ENCODE measurements around the gene QRICH2. TPM values are rescaled to one million over a fixed set of nuclear protein-coding genes. Genes with fewer than 3 reads are reported as not detected.
"Not testable (repeated sequence)": the region's sequence is repeated elsewhere in the genome, so short reads cannot be mapped to it uniquely, and the experiment has no call there.

Gene QRICH2
- total and polyA plus RNA-seq, 2 experiments from 2014 or later = 5.0 to 6.8 TPM

DNA sequence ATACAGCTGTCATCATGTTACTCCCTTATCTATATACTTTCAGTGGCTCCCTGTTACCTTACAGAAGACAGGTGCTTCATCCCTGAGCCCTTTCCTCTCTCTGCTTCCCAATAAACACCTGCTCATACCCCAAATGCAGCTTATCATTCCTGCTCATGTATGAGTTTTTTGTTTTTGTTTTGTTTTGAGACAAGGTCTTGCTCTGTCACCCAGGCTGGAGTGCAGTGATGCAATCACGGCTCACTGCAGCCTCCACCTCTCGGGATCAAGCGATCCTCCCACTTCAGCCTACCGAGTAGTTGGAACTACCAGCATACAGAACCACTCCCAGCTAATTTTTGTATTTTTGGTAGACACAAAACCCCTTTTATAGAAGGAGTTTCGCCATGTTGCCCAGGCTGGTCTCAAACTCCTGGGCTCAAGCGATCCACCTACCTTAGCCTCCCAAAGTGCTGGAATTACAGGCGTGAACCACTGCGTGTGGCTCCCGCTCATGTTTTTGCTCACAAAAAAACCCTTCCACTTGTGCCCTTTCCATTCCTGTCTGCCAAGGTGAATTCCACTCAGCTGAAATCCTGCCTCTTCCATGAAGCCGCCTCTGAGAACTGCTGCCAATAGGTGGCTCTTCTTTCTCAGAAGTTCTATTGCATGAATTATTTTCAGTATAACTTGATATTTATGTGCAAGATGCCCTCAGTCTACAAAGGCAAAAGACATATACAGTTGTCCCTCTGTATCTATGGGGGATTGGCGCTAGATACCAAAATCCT, 59.9 kb downstream of the QRICH2 start:
- no peak for DNase-seq (ENCODE audit: low read depth in 1 of 2, low spot score in 1 of 2)
- no peaks in the 10 kb centered on the region for H3K27me3 ChIP-seq
- no peak overlapping the region for H3K27ac ChIP-seq
- no peaks in the 10 kb centered on the region for H3K36me3 ChIP-seq
- no peaks in the 10 kb centered on the region for H3K9me3 ChIP-seq (ENCODE audit: low read depth)
- H3K4me3 ChIP-seq = no peak overlapping the region
- H3K4me1 ChIP-seq (ENCODE audit: low read depth) = peaks cover 14% of the 10 kb centered on the region
- TF ChIP-seq, protein P1, sequence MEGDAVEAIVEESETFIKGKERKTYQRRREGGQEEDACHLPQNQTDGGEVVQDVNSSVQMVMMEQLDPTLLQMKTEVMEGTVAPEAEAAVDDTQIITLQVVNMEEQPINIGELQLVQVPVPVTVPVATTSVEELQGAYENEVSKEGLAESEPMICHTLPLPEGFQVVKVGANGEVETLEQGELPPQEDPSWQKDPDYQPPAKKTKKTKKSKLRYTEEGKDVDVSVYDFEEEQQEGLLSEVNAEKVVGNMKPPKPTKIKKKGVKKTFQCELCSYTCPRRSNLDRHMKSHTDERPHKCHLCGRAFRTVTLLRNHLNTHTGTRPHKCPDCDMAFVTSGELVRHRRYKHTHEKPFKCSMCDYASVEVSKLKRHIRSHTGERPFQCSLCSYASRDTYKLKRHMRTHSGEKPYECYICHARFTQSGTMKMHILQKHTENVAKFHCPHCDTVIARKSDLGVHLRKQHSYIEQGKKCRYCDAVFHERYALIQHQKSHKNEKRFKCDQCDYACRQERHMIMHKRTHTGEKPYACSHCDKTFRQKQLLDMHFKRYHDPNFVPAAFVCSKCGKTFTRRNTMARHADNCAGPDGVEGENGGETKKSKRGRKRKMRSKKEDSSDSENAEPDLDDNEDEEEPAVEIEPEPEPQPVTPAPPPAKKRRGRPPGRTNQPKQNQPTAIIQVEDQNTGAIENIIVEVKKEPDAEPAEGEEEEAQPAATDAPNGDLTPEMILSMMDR (IDR thresholded peaks at IDR 0.05; ENCODE audit: low read depth, low read length) = peak; percentile 27

DNA sequence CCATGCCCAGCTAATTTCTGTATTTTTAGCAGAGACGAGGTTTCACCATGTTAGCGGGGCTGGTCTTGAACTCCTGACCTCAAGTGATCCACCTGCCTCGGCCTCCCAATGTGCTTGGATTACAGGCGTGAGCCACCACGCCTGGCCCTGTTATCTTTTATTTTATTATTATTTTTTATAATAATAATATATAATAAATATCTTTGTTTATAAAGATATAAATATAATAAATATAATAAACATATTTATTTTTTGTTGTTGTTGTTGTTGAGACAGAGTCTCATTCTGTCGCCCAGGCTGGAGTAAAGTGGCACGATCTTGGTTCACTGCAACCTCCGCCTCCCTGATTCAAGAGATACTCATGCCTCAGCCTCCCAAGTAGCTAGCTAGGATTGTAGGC, 60.8 kb downstream of the QRICH2 start:
- Histone ChIP-seq H3K4me3 (no peak overlapping the region), H3K9me3 (ENCODE audit: low read depth) (no peaks in the 10 kb centered on the region), H3K4me1 (ENCODE audit: low read depth) (peaks cover 14% of the 10 kb centered on the region), H3K27ac (no peak overlapping the region), H3K36me3 (no peaks in the 10 kb centered on the region), H3K27me3 (no peaks in the 10 kb centered on the region)
- TF ChIP-seq, protein P1 (IDR thresholded peaks at IDR 0.05; ENCODE audit: low read depth, low read length) = no peak
- no peak for DNase-seq (ENCODE audit: low read depth in 1 of 2, low spot score in 1 of 2)

DNA sequence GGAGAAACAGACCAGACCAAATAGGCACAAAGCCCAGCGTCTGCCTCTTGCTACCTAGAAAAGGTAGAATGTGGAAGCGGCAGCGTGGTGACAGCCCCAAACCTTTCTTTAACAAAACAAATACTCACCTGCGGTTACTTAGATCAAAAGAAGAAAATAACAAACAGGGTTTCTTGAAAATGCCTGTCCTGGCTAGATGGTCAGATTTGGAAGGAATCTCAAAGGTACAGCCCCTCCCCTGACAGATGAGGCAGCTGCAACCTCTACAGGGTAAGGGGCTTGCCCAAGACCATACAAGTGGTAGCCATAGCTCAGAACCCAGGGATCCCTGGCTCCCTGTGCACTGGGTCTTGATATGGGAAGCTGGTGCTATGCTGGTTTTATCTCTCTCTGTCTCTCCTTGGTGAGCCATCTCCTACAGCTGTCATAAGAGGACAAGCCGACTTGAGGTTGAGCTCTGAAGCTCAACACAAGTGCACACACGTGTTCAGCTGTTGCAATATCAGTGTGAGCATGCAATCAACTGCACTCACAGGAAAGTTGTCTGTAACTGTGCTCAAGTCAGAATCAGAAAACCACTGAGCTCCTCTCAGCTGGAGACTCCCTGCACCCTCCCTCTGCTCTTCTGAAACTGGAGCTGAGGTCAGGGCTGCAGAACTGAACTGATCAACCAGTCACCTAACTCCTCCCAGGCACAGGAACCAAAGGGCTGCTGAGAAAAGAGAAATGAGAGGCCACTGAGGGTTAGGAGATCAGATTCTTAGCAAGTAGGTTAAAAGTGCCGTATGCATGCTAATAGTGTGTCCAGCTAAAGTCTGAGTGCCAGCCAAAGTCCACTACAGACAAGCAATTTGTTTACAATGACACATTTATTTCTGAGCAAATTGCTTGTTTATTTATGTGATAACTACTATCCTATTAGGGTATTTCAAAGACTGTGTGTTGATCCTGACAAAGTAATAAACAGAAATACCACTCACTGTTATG, 61.7 kb downstream of the QRICH2 start:
- Histone ChIP-seq H3K27ac (peak overlapping the region; percentile 14), H3K27me3 (no peaks in the 10 kb centered on the region), H3K36me3 (no peaks in the 10 kb centered on the region), H3K9me3 (ENCODE audit: low read depth) (no peaks in the 10 kb centered on the region), H3K4me3 (no peak overlapping the region), H3K4me1 (ENCODE audit: low read depth) (peaks cover 14% of the 10 kb centered on the region)
- DNase-seq (ENCODE audit: low read depth in 1 of 2, low spot score in 1 of 2) = peak; percentile 57 to 63
- TF ChIP-seq, protein P1 (IDR thresholded peaks at IDR 0.05; ENCODE audit: low read depth, low read length) = no peak

DNA sequence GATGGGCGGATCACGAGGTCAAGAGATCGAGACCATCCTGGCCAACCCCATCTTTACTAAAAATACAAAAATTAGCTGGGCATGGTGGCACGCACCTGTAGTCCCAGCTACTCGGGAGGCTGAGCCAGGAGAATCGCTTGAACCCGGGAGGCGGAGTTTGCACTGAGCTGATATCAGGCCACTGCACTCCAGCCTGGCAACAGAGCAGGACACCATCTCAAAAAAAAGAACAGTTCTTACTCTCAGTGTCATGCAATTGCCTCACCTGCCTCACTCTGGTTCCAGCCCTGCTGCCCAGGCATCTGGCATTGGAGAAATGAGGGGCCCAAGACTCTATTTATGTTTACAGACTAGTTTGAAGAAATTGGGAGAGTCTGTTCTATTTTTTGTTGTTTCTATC, 63.4 kb downstream of the QRICH2 start:
- H3K27me3 ChIP-seq; H3K36me3 ChIP-seq; DNase-seq (ENCODE audit: low read depth in 1 of 2, low spot score in 1 of 2); H3K9me3 ChIP-seq (ENCODE audit: low read depth); H3K27ac ChIP-seq; H3K4me3 ChIP-seq: not testable (repeated sequence)
- peaks cover 14% of the 10 kb centered on the region for H3K4me1 ChIP-seq (ENCODE audit: low read depth)

DNA sequence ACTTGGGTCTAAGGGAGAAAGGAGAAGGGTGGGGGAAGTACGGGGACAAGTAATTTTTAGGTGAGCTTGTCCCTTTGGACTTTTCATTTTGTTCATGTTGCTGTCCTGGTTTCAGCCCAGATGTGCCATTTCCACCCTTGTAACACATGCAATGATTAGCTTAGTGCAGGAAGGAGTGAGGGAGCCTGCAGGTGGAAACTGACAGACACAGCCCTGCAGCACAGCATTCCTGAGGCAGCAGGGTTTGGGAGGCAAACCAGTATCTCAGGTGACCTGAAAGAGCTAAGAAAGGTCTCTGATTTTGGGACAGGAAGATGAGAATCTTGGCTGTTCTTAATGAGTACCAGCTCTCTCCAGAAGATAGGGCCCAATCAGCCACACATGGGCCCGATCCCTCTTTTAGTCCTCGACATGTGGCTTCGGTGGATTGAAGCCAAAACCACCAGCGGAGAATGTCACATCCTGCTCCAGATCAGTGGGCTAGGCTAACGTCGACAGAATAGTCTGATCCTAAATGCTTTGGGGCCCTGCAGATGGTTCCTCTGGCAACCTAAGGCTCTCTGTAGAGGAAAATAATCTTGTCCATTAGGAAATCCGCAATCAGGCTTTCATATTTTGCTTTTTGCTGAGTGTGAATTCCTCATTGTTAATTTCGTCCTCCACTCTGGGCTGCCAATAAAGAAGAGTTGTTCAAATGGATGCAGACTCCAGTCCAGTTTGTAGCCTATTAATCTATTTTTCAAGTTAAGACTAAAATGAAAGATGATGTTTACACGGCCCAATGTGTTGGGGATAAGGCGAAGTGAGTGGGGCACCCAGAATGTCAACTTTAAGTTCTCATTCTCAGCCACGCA, 64.0 kb downstream of the QRICH2 start:
- H3K27me3 ChIP-seq = peaks cover 10% of the 10 kb centered on the region
- no peak overlapping the region for H3K27ac ChIP-seq
- DNase-seq (ENCODE audit: low read depth in 1 of 2, low spot score in 1 of 2) = peak in 1 of 2 donors; percentile 26
- H3K4me1 ChIP-seq (ENCODE audit: low read depth) = peaks cover 14% of the 10 kb centered on the region
- TF ChIP-seq, protein P1 (IDR thresholded peaks at IDR 0.05; ENCODE audit: low read depth, low read length) = no peak
- no peaks in the 10 kb centered on the region for H3K36me3 ChIP-seq
- no peak overlapping the region for H3K4me3 ChIP-seq
- H3K9me3 ChIP-seq (ENCODE audit: low read depth) = no peaks in the 10 kb centered on the region
